Measurements from ENCODE around the gene BMP7.

Gene BMP7

DNA sequence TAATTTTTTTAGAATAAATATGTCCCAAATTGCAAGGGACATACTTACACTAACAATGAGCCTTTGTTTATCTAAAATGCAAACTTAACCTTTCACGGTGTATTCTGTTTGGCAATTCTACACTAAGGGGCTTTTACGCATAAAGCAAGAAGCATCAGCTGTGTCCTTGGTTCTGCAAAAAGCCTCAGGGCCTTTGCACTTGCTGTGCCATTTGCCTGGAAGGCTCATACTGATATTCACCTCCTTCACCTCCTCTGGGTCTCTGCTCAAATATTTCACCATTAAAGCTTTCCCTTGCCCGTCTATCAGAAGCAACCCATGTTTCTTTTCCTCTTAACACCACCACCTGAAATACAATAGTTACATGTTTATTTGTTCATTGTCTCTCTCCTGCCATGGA is 8.9 kb upstream of the BMP7 start:
- H3K4me3 ChIP-seq, result no peak overlapping the region
- H3K9me3 ChIP-seq (ENCODE audit: low read depth, low read length), result no peaks in the 10 kb centered on the region
- no peak overlapping the region for H3K9ac ChIP-seq (ENCODE audit: insufficient read length)
- TF ChIP-seq EZH2 (IDR thresholded peaks at IDR 0.05) (no peak), POLR2AphosphoS5 (IDR thresholded peaks at IDR 0.05; ENCODE audit: borderline replicate concordance, low read depth, low read length) (no peak), FOXP2 (optimal IDR thresholded peaks at IDR 0.05; ENCODE audit: control extremely low read depth, extremely low read length, insufficient read depth) (no peak)
- no peak overlapping the region for H3K27ac ChIP-seq
- DNase-seq (ENCODE audit: low read depth, low spot score), result no peak
- no peaks in the 10 kb centered on the region for H3K36me3 ChIP-seq (ENCODE audit: insufficient read depth, low read length)

GRCh38 chr20:57274846-57275245 is 8.4 kb upstream of the BMP7 start:
- H3K9ac ChIP-seq (ENCODE audit: insufficient read length), result no peak overlapping the region
- no peak overlapping the region for H3K4me3 ChIP-seq
- H3K36me3 ChIP-seq (ENCODE audit: insufficient read depth, low read length), result no peaks in the 10 kb centered on the region
- TF ChIP-seq EZH2 (IDR thresholded peaks at IDR 0.05) (no peak), POLR2AphosphoS5 (IDR thresholded peaks at IDR 0.05; ENCODE audit: borderline replicate concordance, low read depth, low read length) (no peak), FOXP2 (optimal IDR thresholded peaks at IDR 0.05; ENCODE audit: control extremely low read depth, extremely low read length, insufficient read depth) (no peak)
- H3K27ac ChIP-seq, result no peak overlapping the region
- H3K9me3 ChIP-seq (ENCODE audit: low read depth, low read length), result no peaks in the 10 kb centered on the region
- no peak for DNase-seq (ENCODE audit: low read depth, low spot score)

- TF ChIP-seq EZH2 (IDR thresholded peaks at IDR 0.05) (no peak), FOXP2 (optimal IDR thresholded peaks at IDR 0.05; ENCODE audit: control extremely low read depth, extremely low read length, insufficient read depth) (no peak), POLR2AphosphoS5 (IDR thresholded peaks at IDR 0.05; ENCODE audit: borderline replicate concordance, low read depth, low read length) (no peak)
- H3K4me3 ChIP-seq, result no peak overlapping the region
- no peaks in the 10 kb centered on the region for H3K9me3 ChIP-seq (ENCODE audit: low read depth, low read length)
- H3K9ac ChIP-seq (ENCODE audit: insufficient read length), result no peak overlapping the region
- DNase-seq (ENCODE audit: low read depth, low spot score), result no peak
- no peaks in the 10 kb centered on the region for H3K36me3 ChIP-seq (ENCODE audit: insufficient read depth, low read length)
- H3K27ac ChIP-seq, result no peak overlapping the region
These were observed 7.9 kb upstream of the BMP7 start for GRCh38 chr20:57274299-57274698.

DNA sequence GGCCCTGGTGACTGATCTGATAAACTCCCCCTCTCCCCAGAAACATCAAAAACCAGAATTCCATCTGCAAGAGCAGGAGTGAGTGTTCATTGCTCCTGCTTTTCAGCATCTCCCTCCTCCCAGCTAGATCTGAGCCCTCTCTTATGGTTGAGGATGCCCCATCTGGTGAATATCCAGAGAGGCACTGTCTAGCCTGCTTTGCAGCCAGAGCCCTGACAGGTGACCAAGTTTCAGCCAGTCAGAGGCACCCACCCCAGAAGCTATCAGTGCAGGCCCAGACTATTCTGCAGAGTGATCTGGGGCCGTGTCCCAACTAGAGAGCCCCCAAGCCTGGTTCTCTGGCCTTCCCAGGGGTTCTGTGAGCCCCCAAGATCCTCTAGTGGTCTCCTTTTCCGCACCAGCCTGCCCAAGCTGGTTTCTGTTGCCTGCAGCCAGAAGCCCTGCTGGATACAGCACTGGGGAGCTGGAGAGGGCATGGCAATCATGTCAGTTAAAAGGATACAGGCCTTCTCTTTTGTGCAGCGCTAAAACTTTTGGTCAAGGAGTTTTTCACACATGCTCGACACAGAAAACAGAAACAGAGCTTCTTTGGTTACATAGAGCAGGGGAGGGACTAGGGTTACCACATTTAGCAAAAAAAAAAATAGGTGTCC is 6.6 kb upstream of the BMP7 start:
- no peak overlapping the region for H3K9ac ChIP-seq (ENCODE audit: insufficient read length)
- DNase-seq (ENCODE audit: low read depth, low spot score), result no peak
- H3K9me3 ChIP-seq (ENCODE audit: low read depth, low read length), result no peaks in the 10 kb centered on the region
- no peak overlapping the region for H3K27ac ChIP-seq
- no peak for TF ChIP-seq POLR2AphosphoS5 (IDR thresholded peaks at IDR 0.05; ENCODE audit: borderline replicate concordance, low read depth, low read length)
- no peak for TF ChIP-seq FOXP2 (optimal IDR thresholded peaks at IDR 0.05; ENCODE audit: control extremely low read depth, extremely low read length, insufficient read depth)
- no peak for TF ChIP-seq EZH2 (IDR thresholded peaks at IDR 0.05)
- H3K36me3 ChIP-seq (ENCODE audit: insufficient read depth, low read length), result no peaks in the 10 kb centered on the region
- no peak overlapping the region for H3K4me3 ChIP-seq

GRCh38 chr20:57270204-57270984 is 4.0 kb upstream of the BMP7 start:
- DNase-seq (ENCODE audit: low read depth, low spot score), result no peak
- no peaks in the 10 kb centered on the region for H3K36me3 ChIP-seq (ENCODE audit: insufficient read depth, low read length)
- H3K9me3 ChIP-seq (ENCODE audit: low read depth, low read length), result no peaks in the 10 kb centered on the region
- H3K9ac ChIP-seq (ENCODE audit: insufficient read length), result no peak overlapping the region
- H3K27ac ChIP-seq, result no peak overlapping the region
- no peak for TF ChIP-seq EZH2 (IDR thresholded peaks at IDR 0.05)
- no peak for TF ChIP-seq POLR2AphosphoS5 (IDR thresholded peaks at IDR 0.05; ENCODE audit: borderline replicate concordance, low read depth, low read length)
- TF ChIP-seq FOXP2 (optimal IDR thresholded peaks at IDR 0.05; ENCODE audit: control extremely low read depth, extremely low read length, insufficient read depth), result no peak
- H3K4me3 ChIP-seq, result no peak overlapping the region

- no peaks in the 10 kb centered on the region for H3K9me3 ChIP-seq (ENCODE audit: low read depth, low read length)
- no peak for DNase-seq (ENCODE audit: low read depth, low spot score)
- no peaks in the 10 kb centered on the region for H3K36me3 ChIP-seq (ENCODE audit: insufficient read depth, low read length)
- no peak for TF ChIP-seq EZH2 (IDR thresholded peaks at IDR 0.05)
- no peak for TF ChIP-seq FOXP2 (optimal IDR thresholded peaks at IDR 0.05; ENCODE audit: control extremely low read depth, extremely low read length, insufficient read depth)
- TF ChIP-seq POLR2AphosphoS5 (IDR thresholded peaks at IDR 0.05; ENCODE audit: borderline replicate concordance, low read depth, low read length), result no peak
- no peak overlapping the region for H3K27ac ChIP-seq
- H3K4me3 ChIP-seq, result no peak overlapping the region
- no peak overlapping the region for H3K9ac ChIP-seq (ENCODE audit: insufficient read length)
These were observed 2.9 kb upstream of the BMP7 start for GRCh38 chr20:57269148-57269984.

DNA sequence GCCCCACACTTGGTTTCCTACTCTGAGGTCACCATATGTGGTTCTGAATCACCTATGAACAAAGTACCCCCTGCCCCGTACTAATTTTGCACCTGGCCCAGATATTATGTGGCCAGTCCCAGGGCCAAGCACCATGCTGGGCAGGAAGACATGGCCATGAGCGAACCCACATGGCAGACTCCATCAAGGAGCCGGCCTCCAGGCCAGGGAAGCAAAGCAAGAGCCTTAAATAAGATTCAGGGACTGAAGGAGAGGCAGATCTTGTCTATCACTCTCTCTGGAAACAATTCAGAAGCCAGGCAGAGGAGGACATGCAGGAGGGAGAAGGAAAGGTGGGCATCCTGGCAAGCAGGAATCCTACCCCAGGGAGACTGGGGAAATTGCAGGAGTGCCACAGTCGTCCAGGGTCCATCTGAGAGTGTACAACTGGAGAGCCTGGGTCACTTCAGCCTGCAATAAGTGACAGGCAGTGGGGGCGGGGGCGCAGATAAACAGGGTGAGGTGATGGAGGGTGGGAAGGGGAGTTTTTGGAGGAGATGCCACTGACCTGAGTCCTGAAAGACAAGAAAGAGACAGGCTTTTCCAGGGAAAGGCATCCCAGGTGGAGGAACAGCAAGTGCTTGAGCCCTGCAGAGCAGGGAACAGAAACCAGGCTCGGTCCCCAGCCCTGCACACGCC is 2.1 kb upstream of the BMP7 start:
- H3K4me3 ChIP-seq, result no peak overlapping the region
- DNase-seq (ENCODE audit: low read depth, low spot score), result no peak
- H3K9me3 ChIP-seq (ENCODE audit: low read depth, low read length), result no peaks in the 10 kb centered on the region
- no peak for TF ChIP-seq POLR2AphosphoS5 (IDR thresholded peaks at IDR 0.05; ENCODE audit: borderline replicate concordance, low read depth, low read length)
- no peak for TF ChIP-seq EZH2 (IDR thresholded peaks at IDR 0.05)
- no peak for TF ChIP-seq FOXP2 (optimal IDR thresholded peaks at IDR 0.05; ENCODE audit: control extremely low read depth, extremely low read length, insufficient read depth)
- no peak overlapping the region for H3K9ac ChIP-seq (ENCODE audit: insufficient read length)
- H3K27ac ChIP-seq, result no peak overlapping the region
- H3K36me3 ChIP-seq (ENCODE audit: insufficient read depth, low read length), result no peaks in the 10 kb centered on the region
